ENCODE results near the gene TOB1. TPM values are rescaled to one million over a fixed set of nuclear protein-coding genes. Genes with fewer than 3 reads are reported as not detected.
A peak's percentile ranks its signal among the peaks of the same experiment; 100 is the strongest.

TOB1 gene
- total RNA-seq, 1 donor from 2014 or later, result 70.1 TPM

DNA sequence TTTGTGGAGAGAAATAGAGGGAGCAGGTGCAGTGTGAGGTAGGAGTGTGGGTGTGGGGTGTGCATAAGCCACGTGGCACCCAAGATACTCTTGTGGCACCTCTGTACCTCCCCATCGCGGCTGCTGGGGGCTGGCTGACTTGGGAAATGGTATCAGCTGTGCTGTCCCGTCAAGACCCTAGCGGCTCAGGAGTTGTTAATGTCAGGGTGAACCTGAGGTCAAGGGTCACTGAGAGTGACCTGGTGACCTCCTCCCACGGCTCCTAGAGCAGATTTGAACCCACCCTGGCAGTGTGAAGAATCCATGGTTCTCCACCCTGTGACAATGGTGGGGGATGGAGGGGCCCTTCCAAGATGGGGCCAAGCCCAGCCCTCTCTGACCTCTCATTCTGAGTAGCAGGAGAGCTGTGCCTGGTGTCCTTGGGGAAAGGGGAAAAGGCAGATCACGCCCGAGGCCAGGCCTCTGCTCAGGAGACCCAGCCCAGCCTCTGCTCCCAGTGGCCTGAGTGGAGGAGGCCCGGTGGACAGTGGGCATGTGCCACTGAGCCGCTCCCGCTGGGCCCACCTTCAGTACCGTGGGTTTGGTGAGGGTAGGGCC, 33.8 kb downstream of the TOB1 start:
- DNase-seq (no peak), ATAC-seq (no peak)
- H3K27me3 ChIP-seq, result no peaks in the 10 kb centered on the region
- H3K4me1 ChIP-seq, result peaks cover 9% of the 10 kb centered on the region
- H3K9me3 ChIP-seq, result no peaks in the 10 kb centered on the region
- H3K36me3 ChIP-seq, result no peaks in the 10 kb centered on the region
- H3K27ac ChIP-seq, result no peak overlapping the region
- no peak for TF ChIP-seq CTCF (IDR thresholded peaks at IDR 0.05)
- H3K4me3 ChIP-seq, result no peak overlapping the region
- intact Hi-C loops (cut with DNase I), result no loop called here

DNA sequence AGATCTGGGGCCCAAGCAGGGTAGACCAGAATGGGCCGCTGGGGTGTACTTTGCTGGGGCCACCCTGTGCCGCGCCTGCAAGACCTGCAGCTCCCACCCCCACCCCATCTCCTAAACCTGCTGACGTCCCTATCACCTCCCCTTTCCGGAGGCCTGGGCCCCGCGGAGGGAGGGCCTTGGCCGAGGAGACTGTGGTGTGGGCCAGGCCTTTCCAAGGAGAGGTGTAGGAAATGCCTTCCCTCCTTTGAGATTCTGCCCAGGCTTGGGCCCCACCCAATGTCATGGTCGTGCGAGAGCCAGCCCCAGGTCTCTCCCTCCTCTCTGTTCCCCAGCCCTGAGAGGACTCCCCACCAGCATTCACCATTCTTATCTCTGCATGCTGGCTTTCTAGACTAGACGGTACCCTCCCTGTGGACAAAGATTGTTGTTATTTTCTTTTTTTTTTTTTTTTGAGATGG, 34.7 kb downstream of the TOB1 start:
- Histone ChIP-seq H3K4me3 (no peak overlapping the region), H3K4me1 (peaks cover 9% of the 10 kb centered on the region), H3K9me3 (no peaks in the 10 kb centered on the region), H3K27ac (no peak overlapping the region), H3K36me3 (no peaks in the 10 kb centered on the region), H3K27me3 (no peaks in the 10 kb centered on the region)
- DNase-seq (no peak), ATAC-seq (peak; percentile 19)
- intact Hi-C loops (cut with DNase I), result no loop called here
- TF ChIP-seq CTCF (IDR thresholded peaks at IDR 0.05), result no peak

- H3K36me3 ChIP-seq, result no peaks in the 10 kb centered on the region
- H3K4me3 ChIP-seq, result no peak overlapping the region
- DNase-seq, result no peak
- no peak for ATAC-seq
- no peaks in the 10 kb centered on the region for H3K9me3 ChIP-seq
- H3K27me3 ChIP-seq, result no peaks in the 10 kb centered on the region
- H3K4me1 ChIP-seq, result peaks cover 9% of the 10 kb centered on the region
- TF ChIP-seq CTCF (IDR thresholded peaks at IDR 0.05), result no peak
- no peak overlapping the region for H3K27ac ChIP-seq
- intact Hi-C loops (cut with DNase I), result no loop called here
Observed at GRCh38 chr17:50830994-50831393, 35.2 kb downstream of the TOB1 start.

DNA sequence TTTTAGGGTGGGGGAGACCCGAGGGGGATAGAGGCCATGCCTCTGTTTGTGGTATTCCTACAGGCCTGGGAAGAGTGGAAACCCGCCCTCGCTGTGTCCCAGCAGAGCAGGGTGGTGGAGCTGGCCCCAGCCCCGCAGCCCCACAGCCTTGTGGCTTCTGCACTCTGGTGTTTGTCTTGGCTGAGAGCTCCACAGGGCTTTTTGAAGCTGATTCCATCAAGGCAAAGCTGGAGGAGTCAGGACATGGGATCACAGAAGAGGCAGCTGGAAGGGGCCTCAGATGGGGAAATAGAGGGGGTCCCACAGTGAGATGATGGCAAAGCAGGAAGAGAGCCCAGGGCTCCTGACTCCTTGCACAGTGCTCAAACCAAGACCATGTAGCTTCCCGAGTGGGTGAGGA, 35.8 kb downstream of the TOB1 start:
- H3K36me3 ChIP-seq, result no peaks in the 10 kb centered on the region
- intact Hi-C loops (cut with DNase I), result no loop called here
- no peaks in the 10 kb centered on the region for H3K27me3 ChIP-seq
- peaks cover 8% of the 10 kb centered on the region for H3K4me1 ChIP-seq
- TF ChIP-seq CTCF (IDR thresholded peaks at IDR 0.05), result no peak
- H3K9me3 ChIP-seq, result no peaks in the 10 kb centered on the region
- H3K4me3 ChIP-seq, result no peak overlapping the region
- ATAC-seq (no peak), DNase-seq (no peak)
- H3K27ac ChIP-seq, result no peak overlapping the region

GRCh38 chr17:50829332-50829731, 36.8 kb downstream of the TOB1 start:
- Histone ChIP-seq H3K4me3 (no peak overlapping the region), H3K27ac (peak overlapping the region; percentile 55), H3K9me3 (no peaks in the 10 kb centered on the region), H3K4me1 (no peaks in the 10 kb centered on the region), H3K27me3 (no peaks in the 10 kb centered on the region), H3K36me3 (no peaks in the 10 kb centered on the region)
- peak; percentile 82 for ATAC-seq
- DNase-seq, result no peak
- TF ChIP-seq CTCF (IDR thresholded peaks at IDR 0.05), result no peak
- intact Hi-C loops (cut with DNase I), result no loop called here

All from upper lobe of right lung (tissue), 1 donor.